IMR-90 (cell line): ENCODE results near the gene EREG.

Source experiments
- RCOR1 ChIP-seq: IDR thresholded peaks from 2 replicates; pipeline ENCODE4 v1.6.1; 2012; ENCODE audit warnings: mild to moderate bottlenecking, low read length, improper control_type of control experiment; ENCODE audit not compliant: insufficient replicate concordance
- SMC3 ChIP-seq: fragments of 150-350 bp; IDR thresholded peaks from 2 replicates; pipeline ENCODE4 v1.6.1; 2016; ENCODE audit warnings: low read depth, mild to moderate bottlenecking, antibody characterized with exemption, low read length, moderate library complexity
- TF ChIP-seq, protein P1 (sequence below): conservative IDR thresholded peaks from 2 replicates; pipeline ENCODE4 v1.5.1; 2012; ENCODE audit warnings: mild to moderate bottlenecking, low read depth, low read length, improper control_type of control experiment

- TF ChIP-seq, protein P1, sequence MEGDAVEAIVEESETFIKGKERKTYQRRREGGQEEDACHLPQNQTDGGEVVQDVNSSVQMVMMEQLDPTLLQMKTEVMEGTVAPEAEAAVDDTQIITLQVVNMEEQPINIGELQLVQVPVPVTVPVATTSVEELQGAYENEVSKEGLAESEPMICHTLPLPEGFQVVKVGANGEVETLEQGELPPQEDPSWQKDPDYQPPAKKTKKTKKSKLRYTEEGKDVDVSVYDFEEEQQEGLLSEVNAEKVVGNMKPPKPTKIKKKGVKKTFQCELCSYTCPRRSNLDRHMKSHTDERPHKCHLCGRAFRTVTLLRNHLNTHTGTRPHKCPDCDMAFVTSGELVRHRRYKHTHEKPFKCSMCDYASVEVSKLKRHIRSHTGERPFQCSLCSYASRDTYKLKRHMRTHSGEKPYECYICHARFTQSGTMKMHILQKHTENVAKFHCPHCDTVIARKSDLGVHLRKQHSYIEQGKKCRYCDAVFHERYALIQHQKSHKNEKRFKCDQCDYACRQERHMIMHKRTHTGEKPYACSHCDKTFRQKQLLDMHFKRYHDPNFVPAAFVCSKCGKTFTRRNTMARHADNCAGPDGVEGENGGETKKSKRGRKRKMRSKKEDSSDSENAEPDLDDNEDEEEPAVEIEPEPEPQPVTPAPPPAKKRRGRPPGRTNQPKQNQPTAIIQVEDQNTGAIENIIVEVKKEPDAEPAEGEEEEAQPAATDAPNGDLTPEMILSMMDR, result no peak
- TF ChIP-seq SMC3 (no peak), RCOR1 (no peak)
These were observed 26.1 kb upstream of the EREG start for GRCh38 chr4:74338792-74339333.
